ENCODE results near the gene SRCIN1.
A peak's percentile ranks its signal among the peaks of the same experiment; 100 is the strongest.

SRCIN1 gene

GRCh38 chr17:38617074-38617860, 11.5 kb upstream of the SRCIN1 start:
- DNase-seq = peak; percentile 56

- peak; percentile 39 for DNase-seq
Measured at GRCh38 chr17:38616361-38616760, 10.6 kb upstream of the SRCIN1 start.

GRCh38 chr17:38613981-38614779, 8.4 kb upstream of the SRCIN1 start:
- peak; percentile 63 for DNase-seq

GRCh38 chr17:38613525-38613980, 7.8 kb upstream of the SRCIN1 start:
- no peak for DNase-seq

GRCh38 chr17:38611872-38612376, 6.2 kb upstream of the SRCIN1 start:
- no peak for DNase-seq

GRCh38 chr17:38611070-38611786, 5.5 kb upstream of the SRCIN1 start:
- no peak for DNase-seq

- DNase-seq = no peak
Measured at GRCh38 chr17:38609280-38610031, 3.7 kb upstream of the SRCIN1 start.

- peak; percentile 80 for DNase-seq
Measured at GRCh38 chr17:38608648-38609047, 2.9 kb upstream of the SRCIN1 start.

GRCh38 chr17:38606646-38607611, 1.2 kb upstream of the SRCIN1 start:
- no peak for DNase-seq

GRCh38 chr17:38605411-38605840, 326 bp downstream of the SRCIN1 start:
- no peak for DNase-seq

- no peak for DNase-seq
Measured at GRCh38 chr17:38604479-38605403, 1.0 kb downstream of the SRCIN1 start.

- DNase-seq = no peak
Measured at GRCh38 chr17:38603786-38604478, 1.8 kb downstream of the SRCIN1 start.

GRCh38 chr17:38602956-38603785, 2.6 kb downstream of the SRCIN1 start:
- DNase-seq = no peak

GRCh38 chr17:38602453-38602852, 3.3 kb downstream of the SRCIN1 start:
- DNase-seq = no peak

- DNase-seq = peak; percentile 86
Measured at GRCh38 chr17:38601539-38602351, 4.0 kb downstream of the SRCIN1 start.

GRCh38 chr17:38600906-38601305, 4.8 kb downstream of the SRCIN1 start:
- DNase-seq = no peak

GRCh38 chr17:38600416-38600815, 5.3 kb downstream of the SRCIN1 start:
- DNase-seq = no peak
